GM18870 (cell line): ENCODE measurements around the gene SF3B3.
"Not testable (repeated sequence)": the region's sequence is repeated elsewhere in the genome, so short reads cannot be mapped to it uniquely, and the experiment has no call there.

ENCODE experiments used
- ATAC-seq: cut with Tn5 transposase; IDR thresholded peaks from one replicate; pipeline ENCODE4 v1.9.1; 2021; ENCODE audit warnings: moderate library complexity; ENCODE audit not compliant: unreplicated experiment

SF3B3 gene

GRCh38 chr16:70612931-70613330 lies 89.3 kb downstream of the SF3B3 start:
- ATAC-seq = no peak

- ATAC-seq = no peak
These were observed 90.8 kb downstream of the SF3B3 start for GRCh38 chr16:70614208-70614951.

DNA sequence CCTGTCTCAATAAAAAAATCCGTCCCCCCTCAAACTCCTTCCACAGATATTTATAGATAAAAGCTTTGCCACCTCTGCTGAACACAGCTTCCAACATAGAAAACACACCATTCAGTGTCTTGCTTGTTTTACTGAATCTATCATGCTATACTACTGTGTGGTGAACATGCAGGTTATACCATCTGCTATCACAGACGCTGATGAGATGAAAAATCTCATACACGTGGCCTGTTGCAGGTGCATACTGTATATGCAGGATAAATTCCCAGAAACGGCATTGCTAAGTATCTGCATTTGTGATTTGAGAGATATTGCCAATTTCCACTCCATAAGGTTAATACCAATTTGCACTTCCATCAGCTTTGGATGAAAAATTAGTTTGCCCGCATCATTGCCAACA lies 92.3 kb downstream of the SF3B3 start:
- no peak for ATAC-seq

- not testable (repeated sequence) for ATAC-seq
These were observed 98.2 kb downstream of the SF3B3 start for GRCh38 chr16:70621864-70622263.
